GM19463 (cell line): ENCODE measurements around the gene ZNRF2.

Experiments used
- ATAC-seq: cut with Tn5 transposase; IDR thresholded peaks from one replicate; pipeline ENCODE4 v1.9.1; 2021; ENCODE audit warnings: mild to moderate bottlenecking, moderate library complexity; ENCODE audit not compliant: unreplicated experiment

ZNRF2 gene

DNA sequence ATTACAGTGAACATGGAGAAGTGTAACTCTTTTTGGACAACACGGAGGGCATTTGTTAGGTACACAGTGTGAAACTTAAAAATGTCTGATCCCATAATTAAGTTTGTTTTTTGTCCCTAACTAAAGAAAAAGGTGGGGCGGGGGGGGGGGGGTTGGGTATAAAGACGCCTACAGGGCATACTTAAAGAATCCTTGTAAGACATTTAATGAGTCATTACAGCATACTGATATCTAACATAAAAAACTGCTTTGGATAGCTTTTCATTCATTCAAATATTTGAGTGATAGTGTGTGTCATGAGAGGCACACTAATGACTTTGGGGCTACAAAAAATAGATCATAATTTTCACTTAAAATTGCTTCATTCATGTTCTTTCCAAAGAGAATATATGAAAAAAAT is 31.2 kb downstream of the ZNRF2 start:
- no peak for ATAC-seq

GRCh38 chr7:30320392-30320791 is 36.0 kb downstream of the ZNRF2 start:
- ATAC-seq: no peak

DNA sequence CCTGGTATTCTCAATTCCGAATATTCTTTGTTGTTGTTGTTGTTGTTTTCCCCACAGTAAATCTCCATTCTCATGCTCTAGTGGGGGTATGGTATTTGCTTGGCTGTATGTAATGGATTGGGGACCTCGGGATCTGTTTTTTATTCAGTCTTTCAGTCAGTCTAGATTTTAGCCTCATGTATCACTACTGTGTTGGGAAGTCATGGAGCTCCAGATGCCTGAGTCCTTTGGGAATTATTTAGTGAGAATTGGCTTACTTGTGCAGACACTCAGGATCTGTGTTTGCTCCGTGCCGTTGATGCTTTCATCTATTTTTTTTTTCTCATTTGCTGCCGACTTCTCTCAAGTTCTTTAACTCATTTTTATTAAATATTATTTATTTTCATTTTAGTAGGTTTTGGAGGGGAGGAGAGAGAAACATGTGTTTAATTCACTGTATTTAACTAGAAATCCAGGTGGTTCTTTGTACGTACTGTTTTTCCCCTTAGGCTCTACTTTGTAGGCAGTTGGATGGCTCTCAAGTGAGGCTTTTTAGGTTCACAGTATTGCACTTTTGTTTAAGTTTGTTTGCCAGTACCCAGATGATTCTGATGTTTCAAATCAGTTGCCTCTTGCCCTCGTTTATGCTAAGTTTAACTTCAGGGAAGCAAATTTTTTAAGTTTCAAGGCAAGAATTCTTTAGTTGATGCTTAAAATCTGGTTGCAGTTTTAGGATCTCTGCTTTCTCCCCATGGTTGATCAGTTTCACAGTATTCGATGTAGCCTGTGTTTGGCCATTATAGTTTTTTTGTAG is 36.9 kb downstream of the ZNRF2 start:
- ATAC-seq: no peak

DNA sequence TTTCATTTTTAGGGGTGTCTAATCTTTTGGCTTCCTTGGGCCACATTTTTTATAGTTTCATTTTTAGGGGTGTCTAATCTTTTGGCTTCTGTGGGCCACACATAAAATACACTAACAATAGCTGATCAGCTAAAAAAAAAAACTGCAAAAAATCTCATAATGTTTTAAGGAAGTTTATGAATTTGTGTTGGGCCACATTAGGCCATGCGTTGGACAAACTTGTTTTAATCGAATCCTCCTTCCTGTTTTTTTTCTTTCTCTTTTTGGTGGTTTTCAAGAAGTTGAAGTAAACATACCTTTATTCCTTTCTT is 37.4 kb downstream of the ZNRF2 start:
- ATAC-seq: no peak

GRCh38 chr7:30322271-30323005 is 38.0 kb downstream of the ZNRF2 start:
- peak; percentile 71 for ATAC-seq

- ATAC-seq: peak; percentile 67
Measured at GRCh38 chr7:30323006-30323355, 38.6 kb downstream of the ZNRF2 start.

DNA sequence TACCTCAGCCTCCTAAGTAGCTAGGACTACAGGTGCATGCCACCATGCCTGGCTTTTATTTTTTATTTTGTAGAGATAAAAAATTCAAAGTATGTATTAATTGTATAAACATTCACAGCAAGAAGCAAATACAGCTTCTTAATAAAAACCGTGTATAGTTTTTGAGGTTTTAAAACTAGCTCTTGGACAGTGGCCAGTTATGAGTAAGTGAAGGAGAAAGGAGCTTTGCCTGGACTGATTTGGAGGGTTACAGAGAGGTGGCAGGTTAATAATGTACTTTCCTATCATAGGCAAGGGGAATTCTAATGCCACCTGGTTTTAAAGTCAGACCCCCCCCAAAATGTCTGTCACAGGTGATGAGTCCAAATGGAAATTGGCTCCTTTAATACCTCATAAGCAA is 43.4 kb downstream of the ZNRF2 start:
- no peak for ATAC-seq

DNA sequence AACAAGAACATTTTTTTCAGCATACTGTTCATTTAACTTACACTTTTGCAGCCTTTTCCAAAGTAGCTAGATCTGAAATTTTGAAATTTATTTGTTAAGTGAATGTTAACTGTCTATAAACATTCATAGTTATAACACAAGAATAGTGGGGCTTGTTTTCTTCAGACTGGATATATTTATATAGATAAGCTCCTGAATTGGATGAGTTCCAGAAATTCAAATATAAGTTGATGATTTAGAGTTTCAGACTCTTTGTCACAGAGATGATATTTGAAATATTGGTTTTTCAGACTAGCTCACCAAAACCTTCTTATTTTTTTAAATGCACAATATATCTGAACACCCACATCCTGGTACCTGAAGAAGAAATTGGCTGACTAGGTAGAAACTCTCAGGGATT is 44.0 kb downstream of the ZNRF2 start:
- no peak for ATAC-seq

- no peak for ATAC-seq
Measured at GRCh38 chr7:30329716-30330115, 45.3 kb downstream of the ZNRF2 start.

GRCh38 chr7:30330134-30331111 is 46.0 kb downstream of the ZNRF2 start:
- peak; percentile 95 for ATAC-seq

DNA sequence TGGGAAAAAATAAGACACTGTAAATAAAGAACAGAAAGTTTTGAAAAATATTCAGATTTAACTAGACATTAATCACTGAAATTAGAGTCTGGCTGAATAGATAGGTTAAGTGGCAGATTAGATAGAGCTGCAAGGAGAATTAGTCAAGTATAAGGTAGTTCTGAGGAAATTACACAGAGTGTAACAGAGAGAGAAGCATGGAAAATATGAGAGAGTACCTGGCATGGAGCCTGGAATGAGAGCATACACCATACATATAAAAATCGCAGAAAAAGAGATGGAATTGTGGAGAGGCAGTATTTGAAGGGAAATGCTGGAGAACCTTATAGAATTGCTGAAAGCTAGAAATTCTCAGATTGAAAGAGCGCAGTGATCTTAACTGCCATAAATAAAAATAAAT is 46.9 kb downstream of the ZNRF2 start:
- ATAC-seq: no peak

DNA sequence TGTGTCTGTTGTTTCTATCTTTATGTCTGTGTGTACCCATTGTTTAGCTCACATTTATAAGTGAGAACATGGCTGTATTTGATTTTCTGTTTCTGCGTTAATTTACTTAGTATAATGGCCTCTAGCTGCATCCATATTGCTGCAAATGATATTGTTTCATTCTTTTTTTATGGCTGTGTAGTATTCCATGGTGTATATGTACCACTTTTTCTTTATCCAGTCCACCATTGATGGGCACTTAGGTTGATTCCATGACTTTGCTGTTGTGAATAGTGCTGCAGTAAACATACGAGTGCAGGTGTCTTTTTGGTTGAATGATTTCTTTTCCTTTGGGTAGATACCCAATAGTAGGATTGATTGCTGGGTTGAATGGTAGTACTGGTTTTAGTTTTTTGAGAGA is 48.2 kb downstream of the ZNRF2 start:
- ATAC-seq: no peak

GRCh38 chr7:30335763-30336487 is 51.5 kb downstream of the ZNRF2 start:
- ATAC-seq: no peak

- ATAC-seq: no peak
Measured at GRCh38 chr7:30344513-30344912, 60.1 kb downstream of the ZNRF2 start.

DNA sequence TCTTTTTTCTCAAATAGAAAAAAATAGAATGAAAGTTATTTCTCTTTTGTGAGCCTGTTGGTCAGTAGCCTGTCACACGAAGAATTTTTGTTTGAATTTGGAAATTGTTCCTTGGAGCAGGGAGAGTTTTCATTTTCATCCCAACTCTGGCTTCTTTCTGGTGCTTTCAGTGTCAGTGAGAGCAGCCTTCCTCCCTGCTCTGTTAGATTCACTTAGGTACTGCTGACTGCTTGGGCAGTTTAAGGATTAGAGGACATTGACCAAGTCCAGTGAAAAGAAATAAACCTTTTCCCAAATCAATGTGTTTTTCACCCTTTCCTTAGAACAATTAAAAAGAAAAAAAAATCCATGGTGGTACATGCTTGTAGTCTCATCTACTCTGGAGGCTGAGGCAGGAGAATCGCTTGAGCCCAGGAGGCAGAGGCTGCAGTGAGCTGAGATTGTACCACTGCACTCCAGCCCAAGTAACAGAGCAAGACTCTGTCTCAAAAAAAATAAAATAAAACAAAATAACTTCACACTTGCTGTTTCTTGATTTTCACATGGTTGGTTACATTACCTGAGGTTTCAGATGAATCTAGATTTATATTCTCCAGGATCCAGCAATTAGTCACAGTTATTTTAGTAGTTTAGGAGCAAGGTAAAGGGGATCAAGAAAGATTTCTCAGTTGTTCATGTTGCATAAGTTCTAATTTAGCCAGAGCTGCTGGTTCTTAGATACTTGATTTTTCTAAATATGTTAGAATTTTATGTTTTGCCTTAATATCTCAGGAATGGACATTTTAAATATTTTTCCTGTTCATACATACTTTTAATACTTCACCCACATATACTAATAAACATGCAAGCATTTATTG is 63.1 kb downstream of the ZNRF2 start:
- no peak for ATAC-seq

- peak; percentile 80 for ATAC-seq
Measured at GRCh38 chr7:30348083-30348560, 63.7 kb downstream of the ZNRF2 start.

DNA sequence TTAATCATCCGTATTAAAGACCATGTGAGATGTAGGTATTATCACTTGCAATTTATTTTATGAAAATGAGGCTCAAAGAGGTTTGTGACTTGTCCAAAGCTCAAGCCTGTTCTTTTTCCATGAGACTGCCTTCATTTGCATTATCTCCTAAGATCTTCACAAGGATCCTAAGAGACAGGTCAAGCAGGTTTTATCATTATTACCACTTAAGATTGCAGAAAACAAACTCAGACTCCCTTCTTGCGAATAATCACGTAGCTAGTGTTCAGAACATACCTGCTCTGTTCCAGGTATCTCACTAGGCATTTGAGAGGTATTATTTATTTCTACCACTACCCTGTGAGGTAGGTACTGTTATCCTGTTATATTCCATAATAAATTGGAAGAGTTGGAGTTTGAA is 64.8 kb downstream of the ZNRF2 start:
- no peak for ATAC-seq

DNA sequence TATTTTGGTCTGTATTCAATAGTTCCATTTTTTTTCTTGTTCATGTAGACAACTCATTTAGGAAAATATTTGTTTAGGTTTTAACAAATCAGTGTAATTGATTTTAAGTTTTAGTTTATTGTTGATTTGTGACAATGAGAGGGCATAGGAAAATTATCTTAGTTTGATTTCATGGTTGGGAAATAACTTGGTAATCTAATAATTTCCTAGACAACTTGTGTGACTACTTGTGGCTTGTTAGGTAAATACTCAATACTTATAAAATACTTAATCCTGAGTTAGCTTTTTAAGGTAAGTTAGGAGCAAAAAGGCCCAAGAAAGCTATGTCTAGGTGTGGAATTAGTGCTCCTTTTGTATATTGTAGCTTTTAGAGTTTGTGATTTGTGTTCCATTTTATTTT is 65.4 kb downstream of the ZNRF2 start:
- no peak for ATAC-seq

DNA sequence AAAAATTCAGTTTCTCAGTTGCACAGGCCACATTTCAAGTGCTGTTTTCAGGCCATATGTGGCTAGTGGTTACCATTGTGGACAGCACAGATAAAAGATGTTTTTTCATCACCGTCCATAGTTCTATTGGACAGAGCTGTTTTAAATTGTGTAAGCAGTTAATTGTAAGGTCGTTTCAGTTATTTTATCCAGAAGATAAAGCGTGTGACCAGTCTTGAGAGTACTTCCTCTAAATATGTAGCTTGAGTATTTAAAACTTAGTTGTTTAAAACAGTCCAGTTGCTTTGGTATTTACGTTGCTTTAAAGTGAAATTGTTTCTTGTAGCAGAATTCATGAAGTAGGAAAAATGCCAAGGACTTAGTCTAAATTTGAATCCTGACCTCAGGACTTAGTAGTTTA is 66.9 kb downstream of the ZNRF2 start:
- no peak for ATAC-seq

- no peak for ATAC-seq
Measured at GRCh38 chr7:30351724-30352123, 67.3 kb downstream of the ZNRF2 start.
